Erythroblast (primary cell): ENCODE measurements around the gene LYPD6B.
"Not testable (repeated sequence)": the region's sequence is repeated elsewhere in the genome, so short reads cannot be mapped to it uniquely, and the experiment has no call there.

Experiments used
- GATA1 ChIP-seq: IDR thresholded peaks from 2 replicates; pipeline ENCODE4 v1.6.1; 2011; ENCODE audit warnings: low read depth, mild to moderate bottlenecking, control low read depth, low read length, moderate library complexity
- POLR2A ChIP-seq: IDR thresholded peaks from 2 replicates; pipeline ENCODE4 v1.6.1; 2011; ENCODE audit warnings: mild to moderate bottlenecking, low read length

- TF ChIP-seq POLR2A, GATA1: not testable (repeated sequence)
These were observed 212.9 kb downstream of the LYPD6B start for GRCh38 chr2:149251436-149251835.
